Measurements from ENCODE around the gene AP1M1.

The AP1M1 gene

GRCh38 chr19:16224293-16225045, 26.8 kb downstream of the AP1M1 start:
- H3K79me2 ChIP-seq (ENCODE audit: control insufficient read depth, insufficient read depth, low read length, unreplicated experiment), result peaks cover 4% of the 10 kb centered on the region
- no peak overlapping the region for H3K27ac ChIP-seq (ENCODE audit: low read depth, low read length)
- no peak overlapping the region for H3K4me3 ChIP-seq (ENCODE audit: low read depth, low read length)
- peaks cover 28% of the 10 kb centered on the region for H3K36me3 ChIP-seq (ENCODE audit: insufficient read depth, low read length)
- H2AFZ ChIP-seq (ENCODE audit: low read length, unreplicated experiment), result no peak overlapping the region
- no peaks in the 10 kb centered on the region for H3K4me1 ChIP-seq (ENCODE audit: control insufficient read depth, insufficient read depth, low read length, unreplicated experiment)
- H3K27me3 ChIP-seq (ENCODE audit: insufficient read depth, low read length), result no peaks in the 10 kb centered on the region

GRCh38 chr19:16225279-16226183, 27.8 kb downstream of the AP1M1 start:
- Histone ChIP-seq H3K79me2 (ENCODE audit: control insufficient read depth, insufficient read depth, low read length, unreplicated experiment) (peaks cover 4% of the 10 kb centered on the region), H3K27me3 (ENCODE audit: insufficient read depth, low read length) (no peaks in the 10 kb centered on the region), H3K27ac (ENCODE audit: low read depth, low read length) (no peak overlapping the region), H2AFZ (ENCODE audit: low read length, unreplicated experiment) (no peak overlapping the region), H3K4me1 (ENCODE audit: control insufficient read depth, insufficient read depth, low read length, unreplicated experiment) (no peaks in the 10 kb centered on the region), H3K4me3 (ENCODE audit: low read depth, low read length) (no peak overlapping the region), H3K36me3 (ENCODE audit: insufficient read depth, low read length) (peaks cover 19% of the 10 kb centered on the region)

GRCh38 chr19:16226184-16226591, 28.5 kb downstream of the AP1M1 start:
- Histone ChIP-seq H3K27ac (ENCODE audit: low read depth, low read length) (no peak overlapping the region), H3K4me1 (ENCODE audit: control insufficient read depth, insufficient read depth, low read length, unreplicated experiment) (no peaks in the 10 kb centered on the region), H3K27me3 (ENCODE audit: insufficient read depth, low read length) (no peaks in the 10 kb centered on the region), H3K36me3 (ENCODE audit: insufficient read depth, low read length) (peaks cover 12% of the 10 kb centered on the region), H3K4me3 (ENCODE audit: low read depth, low read length) (no peak overlapping the region), H2AFZ (ENCODE audit: low read length, unreplicated experiment) (no peak overlapping the region), H3K79me2 (ENCODE audit: control insufficient read depth, insufficient read depth, low read length, unreplicated experiment) (peaks cover 4% of the 10 kb centered on the region)

- no peaks in the 10 kb centered on the region for H3K27me3 ChIP-seq (ENCODE audit: insufficient read depth, low read length)
- H2AFZ ChIP-seq (ENCODE audit: low read length, unreplicated experiment), result no peak overlapping the region
- no peaks in the 10 kb centered on the region for H3K4me1 ChIP-seq (ENCODE audit: control insufficient read depth, insufficient read depth, low read length, unreplicated experiment)
- H3K4me3 ChIP-seq (ENCODE audit: low read depth, low read length), result no peak overlapping the region
- no peak overlapping the region for H3K27ac ChIP-seq (ENCODE audit: low read depth, low read length)
- H3K79me2 ChIP-seq (ENCODE audit: control insufficient read depth, insufficient read depth, low read length, unreplicated experiment), result peaks cover 4% of the 10 kb centered on the region
- peaks cover 6% of the 10 kb centered on the region for H3K36me3 ChIP-seq (ENCODE audit: insufficient read depth, low read length)
Observed at GRCh38 chr19:16226878-16227836, 29.4 kb downstream of the AP1M1 start.

DNA sequence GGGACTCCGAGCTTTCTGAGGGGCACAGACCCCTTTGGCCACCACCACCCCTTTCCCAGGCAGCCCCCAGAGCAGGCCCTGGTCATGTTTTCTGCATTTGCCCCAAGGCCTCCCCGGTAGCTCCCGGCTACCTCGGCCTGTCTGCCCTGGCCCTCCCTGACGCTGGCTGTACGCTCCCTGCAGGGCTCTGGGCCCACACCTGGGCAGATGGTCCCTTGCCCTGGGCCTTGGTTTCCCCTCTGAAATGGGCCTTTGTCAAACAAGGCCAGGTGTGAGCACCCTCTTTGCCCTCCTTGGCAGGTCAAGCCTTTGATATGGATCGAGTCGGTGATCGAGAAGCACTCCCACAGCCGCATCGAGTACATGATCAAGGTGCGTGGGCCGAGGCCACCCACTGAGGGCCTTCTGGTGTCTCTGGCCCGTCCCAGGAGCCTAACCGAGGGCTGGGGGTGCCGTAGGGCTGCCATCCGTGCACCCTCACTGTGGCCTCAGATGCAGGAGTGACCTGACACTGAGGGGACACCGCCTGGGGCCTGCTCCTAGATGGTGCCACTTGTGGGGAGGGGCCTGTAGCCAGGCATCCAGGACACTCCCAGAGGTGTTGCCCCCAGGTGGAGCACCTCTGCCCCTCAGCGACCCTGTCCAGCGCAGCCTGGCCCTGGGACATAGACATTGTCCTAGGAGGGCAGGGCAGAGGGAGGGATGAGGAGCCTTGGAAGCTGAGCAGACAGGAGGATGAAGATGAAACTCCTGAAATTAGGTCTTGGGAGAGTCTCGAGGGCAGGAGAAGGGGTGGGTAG, 30.3 kb downstream of the AP1M1 start:
- no peak overlapping the region for H3K4me3 ChIP-seq (ENCODE audit: low read depth, low read length)
- peaks cover 3% of the 10 kb centered on the region for H3K79me2 ChIP-seq (ENCODE audit: control insufficient read depth, insufficient read depth, low read length, unreplicated experiment)
- H3K27me3 ChIP-seq (ENCODE audit: insufficient read depth, low read length), result no peaks in the 10 kb centered on the region
- peaks cover under 1% of the 10 kb centered on the region; the same call in 1 of the 2 replicates for H3K36me3 ChIP-seq (ENCODE audit: insufficient read depth, low read length)
- H3K4me1 ChIP-seq (ENCODE audit: control insufficient read depth, insufficient read depth, low read length, unreplicated experiment), result no peaks in the 10 kb centered on the region
- no peak overlapping the region for H2AFZ ChIP-seq (ENCODE audit: low read length, unreplicated experiment)
- no peak overlapping the region for H3K27ac ChIP-seq (ENCODE audit: low read depth, low read length)

- H3K4me1 ChIP-seq (ENCODE audit: control insufficient read depth, insufficient read depth, low read length, unreplicated experiment), result no peaks in the 10 kb centered on the region
- no peak overlapping the region for H3K4me3 ChIP-seq (ENCODE audit: low read depth, low read length)
- no peaks in the 10 kb centered on the region for H3K27me3 ChIP-seq (ENCODE audit: insufficient read depth, low read length)
- H3K36me3 ChIP-seq (ENCODE audit: insufficient read depth, low read length), result no peaks in the 10 kb centered on the region
- H3K79me2 ChIP-seq (ENCODE audit: control insufficient read depth, insufficient read depth, low read length, unreplicated experiment), result no peaks in the 10 kb centered on the region
- no peak overlapping the region for H3K27ac ChIP-seq (ENCODE audit: low read depth, low read length)
- H2AFZ ChIP-seq (ENCODE audit: low read length, unreplicated experiment), result no peak overlapping the region
Observed at GRCh38 chr19:16228637-16229321, 31.1 kb downstream of the AP1M1 start.

GRCh38 chr19:16229322-16229641, 31.6 kb downstream of the AP1M1 start:
- Histone ChIP-seq H3K36me3 (ENCODE audit: insufficient read depth, low read length) (no peaks in the 10 kb centered on the region), H3K27ac (ENCODE audit: low read depth, low read length) (no peak overlapping the region)

DNA sequence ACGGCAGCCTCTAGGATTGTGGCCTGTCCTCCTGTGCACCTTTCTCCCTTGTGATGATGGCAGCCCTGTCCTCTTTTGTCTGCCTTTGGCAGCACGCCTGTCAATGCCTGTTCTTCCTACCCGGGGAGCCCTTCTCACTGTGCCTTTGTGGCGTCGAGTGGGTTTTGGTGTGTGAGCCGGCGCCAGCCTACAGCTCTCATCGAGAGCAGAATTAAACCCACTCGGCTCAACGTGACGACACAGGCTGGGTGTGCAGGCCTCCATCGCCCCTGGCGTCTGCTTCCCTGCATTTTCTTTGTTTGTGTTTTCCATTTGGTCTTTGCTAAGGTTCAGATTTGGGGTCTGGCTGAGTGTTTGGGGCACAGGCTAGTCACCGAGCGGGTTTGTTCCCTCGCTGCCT, 34.4 kb downstream of the AP1M1 start:
- Histone ChIP-seq H2AFZ (ENCODE audit: low read length, unreplicated experiment) (no peak overlapping the region), H3K4me3 (ENCODE audit: low read depth, low read length) (no peak overlapping the region), H3K36me3 (ENCODE audit: insufficient read depth, low read length) (no peaks in the 10 kb centered on the region; the same call in 1 of the 2 replicates), H3K4me1 (ENCODE audit: control insufficient read depth, insufficient read depth, low read length, unreplicated experiment) (no peaks in the 10 kb centered on the region), H3K79me2 (ENCODE audit: control insufficient read depth, insufficient read depth, low read length, unreplicated experiment) (no peaks in the 10 kb centered on the region), H3K27ac (ENCODE audit: low read depth, low read length) (no peak overlapping the region), H3K27me3 (ENCODE audit: insufficient read depth, low read length) (no peaks in the 10 kb centered on the region)

More at GRCh38 chr19:16229322-16229641, 31.6 kb downstream of the AP1M1 start:
- no peaks in the 10 kb centered on the region for H3K4me1 ChIP-seq (ENCODE audit: control insufficient read depth, insufficient read depth, low read length, unreplicated experiment)
- H3K4me3 ChIP-seq (ENCODE audit: low read depth, low read length), result no peak overlapping the region
- no peak overlapping the region for H2AFZ ChIP-seq (ENCODE audit: low read length, unreplicated experiment)
- no peaks in the 10 kb centered on the region for H3K27me3 ChIP-seq (ENCODE audit: insufficient read depth, low read length)
- no peaks in the 10 kb centered on the region for H3K79me2 ChIP-seq (ENCODE audit: control insufficient read depth, insufficient read depth, low read length, unreplicated experiment)

GRCh38 chr19:16232568-16232967, 34.9 kb downstream of the AP1M1 start:
- no peaks in the 10 kb centered on the region; the same call in 1 of the 2 replicates for H3K36me3 ChIP-seq (ENCODE audit: insufficient read depth, low read length)
- no peak overlapping the region for H3K27ac ChIP-seq (ENCODE audit: low read depth, low read length)
- H3K79me2 ChIP-seq (ENCODE audit: control insufficient read depth, insufficient read depth, low read length, unreplicated experiment), result no peaks in the 10 kb centered on the region

More at GRCh38 chr19:16232568-16232967, 34.9 kb downstream of the AP1M1 start:
- H3K27me3 ChIP-seq (ENCODE audit: insufficient read depth, low read length), result no peaks in the 10 kb centered on the region
- H2AFZ ChIP-seq (ENCODE audit: low read length, unreplicated experiment), result no peak overlapping the region
- H3K4me3 ChIP-seq (ENCODE audit: low read depth, low read length), result no peak overlapping the region
- H3K4me1 ChIP-seq (ENCODE audit: control insufficient read depth, insufficient read depth, low read length, unreplicated experiment), result no peaks in the 10 kb centered on the region
